Left renal pelvis (tissue), 4 donors: ENCODE measurements around the gene CNTRL. TPM values are rescaled to one million over a fixed set of nuclear protein-coding genes. Genes with fewer than 3 reads are reported as not detected.
A peak's percentile ranks its signal among the peaks of the same experiment; 100 is the strongest.
"Not testable (repeated sequence)": the region's sequence is repeated elsewhere in the genome, so short reads cannot be mapped to it uniquely, and the experiment has no call there.

Experiments
- DNase-seq, 4 donors: peaks; one replicate each; pipeline ENCODE4 v3.0.0-alpha.2; 2013; ENCODE audit warnings: low read depth in 4 of 4, low spot score in 3 of 4
- polyA plus RNA-seq, 4 donors: library from polyadenylated mRNA; unstranded; fragments of 120-200 nt; gene quantifications; one replicate each; pipeline ENCODE4 v1.2.1, GENCODE V29; 2013; ENCODE audit not compliant: insufficient read length in 4 of 4

Gene CNTRL, protein sequence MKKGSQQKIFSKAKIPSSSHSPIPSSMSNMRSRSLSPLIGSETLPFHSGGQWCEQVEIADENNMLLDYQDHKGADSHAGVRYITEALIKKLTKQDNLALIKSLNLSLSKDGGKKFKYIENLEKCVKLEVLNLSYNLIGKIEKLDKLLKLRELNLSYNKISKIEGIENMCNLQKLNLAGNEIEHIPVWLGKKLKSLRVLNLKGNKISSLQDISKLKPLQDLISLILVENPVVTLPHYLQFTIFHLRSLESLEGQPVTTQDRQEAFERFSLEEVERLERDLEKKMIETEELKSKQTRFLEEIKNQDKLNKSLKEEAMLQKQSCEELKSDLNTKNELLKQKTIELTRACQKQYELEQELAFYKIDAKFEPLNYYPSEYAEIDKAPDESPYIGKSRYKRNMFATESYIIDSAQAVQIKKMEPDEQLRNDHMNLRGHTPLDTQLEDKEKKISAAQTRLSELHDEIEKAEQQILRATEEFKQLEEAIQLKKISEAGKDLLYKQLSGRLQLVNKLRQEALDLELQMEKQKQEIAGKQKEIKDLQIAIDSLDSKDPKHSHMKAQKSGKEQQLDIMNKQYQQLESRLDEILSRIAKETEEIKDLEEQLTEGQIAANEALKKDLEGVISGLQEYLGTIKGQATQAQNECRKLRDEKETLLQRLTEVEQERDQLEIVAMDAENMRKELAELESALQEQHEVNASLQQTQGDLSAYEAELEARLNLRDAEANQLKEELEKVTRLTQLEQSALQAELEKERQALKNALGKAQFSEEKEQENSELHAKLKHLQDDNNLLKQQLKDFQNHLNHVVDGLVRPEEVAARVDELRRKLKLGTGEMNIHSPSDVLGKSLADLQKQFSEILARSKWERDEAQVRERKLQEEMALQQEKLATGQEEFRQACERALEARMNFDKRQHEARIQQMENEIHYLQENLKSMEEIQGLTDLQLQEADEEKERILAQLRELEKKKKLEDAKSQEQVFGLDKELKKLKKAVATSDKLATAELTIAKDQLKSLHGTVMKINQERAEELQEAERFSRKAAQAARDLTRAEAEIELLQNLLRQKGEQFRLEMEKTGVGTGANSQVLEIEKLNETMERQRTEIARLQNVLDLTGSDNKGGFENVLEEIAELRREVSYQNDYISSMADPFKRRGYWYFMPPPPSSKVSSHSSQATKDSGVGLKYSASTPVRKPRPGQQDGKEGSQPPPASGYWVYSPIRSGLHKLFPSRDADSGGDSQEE (N-terminal part only)
- polyA plus RNA-seq, result 10 to 100 TPM; 30.4 to 36.7 (median 32.7) TPM

DNA sequence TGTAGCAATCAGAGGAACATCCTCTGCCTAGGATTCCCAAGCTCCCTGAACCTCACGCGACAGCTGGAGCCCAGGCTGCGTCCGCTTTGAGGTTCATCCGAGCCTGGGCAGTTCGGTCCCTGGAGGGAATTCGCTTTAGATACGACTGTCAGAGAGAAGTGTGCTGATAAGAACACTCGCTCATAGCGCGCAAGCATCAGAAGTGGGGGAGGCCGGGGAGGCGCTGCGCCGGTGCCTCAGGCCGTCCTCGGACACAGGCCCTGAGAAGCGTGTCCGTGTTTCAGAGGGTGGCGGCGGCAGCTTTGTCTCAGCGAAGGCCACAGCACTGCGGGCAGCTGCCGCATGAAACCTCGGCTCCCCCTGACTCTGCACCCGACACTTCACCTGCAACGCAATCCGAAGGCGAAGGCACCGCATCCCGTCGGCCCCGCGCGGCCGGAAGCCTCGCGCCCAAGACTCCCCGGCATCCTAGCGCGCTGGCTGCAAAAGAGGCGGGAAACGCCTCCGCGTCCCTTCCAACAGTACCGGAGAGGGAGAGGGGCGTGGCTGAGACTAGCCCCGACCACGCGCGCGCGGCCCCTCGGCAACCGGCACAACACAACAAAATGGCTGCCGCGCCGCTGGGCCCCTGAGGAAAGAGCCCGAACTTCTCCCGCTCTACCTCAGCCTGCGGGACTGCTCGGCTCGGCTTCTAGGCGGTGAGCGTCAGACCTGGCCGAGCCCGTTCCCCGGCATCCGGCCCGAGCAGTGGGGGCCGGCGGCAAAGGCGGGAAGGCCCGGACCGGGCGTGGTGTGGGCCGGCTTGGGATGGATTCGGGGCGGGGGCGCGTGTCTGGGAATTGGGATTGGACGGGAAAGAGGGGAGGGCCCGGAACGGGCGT, at the start of gene CNTRL:
TSS of gene CNTRL (plus strand) at position 586 of the 881 bp plus-strand sequence. CDS start 13,372 bp downstream, outside the sequence.
- DNase-seq, result peak; percentile 78 to 87 (median 82)

DNA sequence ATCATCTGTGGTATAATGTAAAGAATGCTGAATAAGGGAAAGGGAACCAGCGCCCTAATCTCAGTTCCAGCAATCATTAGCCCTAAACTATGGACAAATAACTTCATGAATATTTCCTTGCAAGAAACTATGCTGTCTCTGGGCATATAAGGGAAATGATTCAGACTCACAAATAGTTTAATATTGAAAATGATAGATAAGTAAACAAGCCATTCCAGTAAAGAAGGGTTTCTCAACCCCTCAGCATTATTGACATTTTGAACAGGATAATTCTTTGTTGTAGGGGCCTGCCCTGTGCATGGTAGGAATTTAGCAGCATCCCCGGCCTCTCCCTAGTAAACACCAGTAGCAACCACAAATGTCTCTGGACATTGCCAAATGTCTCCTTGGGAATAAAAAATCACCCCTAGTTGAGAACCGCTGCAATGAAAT, 48.5 kb upstream of the CNTRL start:
- no peak for DNase-seq

DNA sequence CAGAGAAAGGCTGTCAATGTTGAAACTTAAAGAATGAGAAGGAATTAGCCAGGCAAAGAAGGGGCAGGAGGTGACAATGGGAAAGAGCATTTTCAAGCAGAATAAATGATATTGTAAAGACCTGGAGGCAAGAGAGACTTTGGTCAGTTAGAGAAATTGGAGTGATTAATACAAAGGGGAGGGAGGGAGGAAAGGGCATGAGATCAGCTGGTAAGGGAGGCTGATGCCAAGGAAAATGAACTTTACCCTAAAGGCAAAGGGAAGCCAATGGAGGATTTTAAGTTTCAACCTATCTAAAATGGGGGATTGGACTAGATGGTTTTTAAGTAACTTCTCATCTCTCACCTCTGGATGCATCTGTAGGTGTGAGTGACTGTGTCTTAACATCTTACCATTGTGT, 48.0 kb upstream of the CNTRL start:
- DNase-seq, result no peak

DNA sequence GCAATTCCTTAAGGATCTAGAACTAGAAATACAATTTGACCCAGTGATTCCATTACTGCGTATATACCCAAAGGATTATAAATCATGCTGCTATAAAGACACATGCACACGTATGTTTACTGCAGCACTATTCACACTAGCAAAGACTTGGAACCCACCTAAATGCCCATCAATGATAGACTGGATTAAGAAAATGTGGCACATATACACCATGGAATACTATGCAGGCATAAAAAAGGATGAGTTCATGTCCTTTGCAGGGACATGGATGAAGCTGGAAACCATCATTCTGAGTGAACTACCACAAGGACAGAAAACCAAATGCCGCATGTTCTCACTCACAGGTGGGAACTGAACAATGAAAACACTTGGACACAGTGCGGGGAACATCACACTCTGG, 46.5 kb upstream of the CNTRL start:
- not testable (repeated sequence) for DNase-seq

DNA sequence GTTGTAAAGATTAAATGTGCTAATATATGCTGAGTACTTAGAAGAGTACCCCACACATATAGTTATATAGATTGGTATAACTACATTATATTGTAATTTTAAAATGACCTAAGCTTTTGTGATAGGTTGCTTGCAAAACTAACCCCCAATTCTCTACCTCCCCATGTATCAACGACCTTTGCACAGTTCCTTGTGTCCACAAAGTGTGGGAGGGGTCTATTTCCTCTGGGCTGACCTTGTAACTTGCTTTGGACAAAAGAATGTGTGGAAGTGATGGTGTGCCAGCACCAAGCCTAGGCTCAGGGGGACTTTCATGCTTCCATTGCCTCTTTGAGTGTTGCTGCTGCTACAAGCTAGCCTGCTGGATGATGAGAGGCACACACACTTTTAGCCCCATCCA, 45.3 kb upstream of the CNTRL start:
- DNase-seq, result no peak

DNA sequence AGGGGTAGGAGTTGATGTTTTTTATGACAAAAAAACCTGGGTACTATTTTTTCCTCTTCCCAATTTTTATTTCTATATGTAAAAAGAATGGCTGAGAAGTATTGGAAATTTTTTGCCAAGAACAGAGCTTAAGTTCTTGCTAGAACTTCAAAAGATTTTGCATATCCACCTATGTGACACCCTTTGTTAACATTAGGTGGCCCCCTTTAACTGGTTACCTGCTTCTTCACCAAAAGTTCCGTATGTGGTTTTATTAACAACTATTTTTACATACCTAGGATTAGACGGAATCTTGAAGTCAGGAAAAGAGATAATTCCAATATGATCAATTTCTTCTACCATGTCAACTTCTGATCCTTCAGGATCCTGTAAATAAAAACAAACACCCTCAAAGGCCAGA, 40.2 kb upstream of the CNTRL start:
- DNase-seq, result no peak

DNA sequence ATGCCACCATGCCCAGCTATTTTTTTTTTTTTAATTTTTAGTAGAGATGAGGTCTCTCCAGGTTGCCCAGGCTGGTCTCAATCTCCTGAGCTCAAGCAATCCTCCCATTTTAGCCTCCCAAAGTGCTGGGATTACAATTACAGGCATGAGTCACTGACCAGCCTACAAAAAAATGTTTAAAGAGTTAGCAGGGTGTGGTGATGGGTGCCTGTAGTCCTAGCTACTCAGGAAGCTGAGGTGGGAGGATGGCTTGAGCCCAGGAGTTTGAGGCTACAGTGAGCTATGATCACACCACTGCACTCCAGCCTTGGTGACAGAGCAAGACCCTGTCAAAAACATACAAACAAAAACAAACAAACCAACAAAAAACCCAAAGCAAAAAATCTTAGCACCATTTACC, 39.0 kb upstream of the CNTRL start:
- not testable (repeated sequence) for DNase-seq

DNA sequence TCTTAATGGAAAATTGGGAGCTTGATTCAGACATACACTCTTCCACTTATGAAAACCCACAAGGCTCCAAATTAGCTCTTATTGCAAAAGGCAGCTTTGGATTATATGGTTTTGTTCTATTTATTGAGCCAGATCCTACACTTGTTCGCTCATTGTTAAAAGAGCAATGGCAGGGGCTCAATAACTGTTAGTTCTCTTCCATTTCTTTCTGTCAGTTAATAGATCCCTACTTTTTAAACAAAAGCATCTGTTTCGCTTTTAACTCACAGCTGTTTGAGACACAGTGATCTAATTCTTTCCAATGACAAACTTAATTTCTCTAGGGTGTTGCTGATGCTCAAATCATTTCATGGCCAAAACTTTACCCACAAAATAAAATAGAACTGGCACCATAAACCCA, 36.4 kb upstream of the CNTRL start:
- no peak for DNase-seq

DNA sequence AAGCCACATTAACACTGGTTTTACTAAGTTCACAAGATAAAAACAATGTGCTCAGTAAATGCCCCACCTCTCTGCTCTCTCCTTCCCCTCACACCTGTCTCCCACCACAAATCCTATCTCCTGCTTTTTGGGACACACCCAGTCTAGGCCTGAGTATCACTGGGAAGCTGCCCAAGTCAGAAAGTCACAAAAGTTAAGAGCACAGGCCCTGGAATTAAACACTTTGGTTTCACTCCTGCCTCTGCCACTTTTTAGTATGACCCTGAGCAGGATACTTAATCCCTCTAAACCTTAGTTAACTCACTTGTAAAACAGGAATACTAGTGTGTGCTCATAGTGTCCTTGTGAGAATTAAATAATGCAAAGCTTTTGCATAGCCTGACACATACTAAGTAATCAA, 36.0 kb upstream of the CNTRL start:
- DNase-seq, result no peak

DNA sequence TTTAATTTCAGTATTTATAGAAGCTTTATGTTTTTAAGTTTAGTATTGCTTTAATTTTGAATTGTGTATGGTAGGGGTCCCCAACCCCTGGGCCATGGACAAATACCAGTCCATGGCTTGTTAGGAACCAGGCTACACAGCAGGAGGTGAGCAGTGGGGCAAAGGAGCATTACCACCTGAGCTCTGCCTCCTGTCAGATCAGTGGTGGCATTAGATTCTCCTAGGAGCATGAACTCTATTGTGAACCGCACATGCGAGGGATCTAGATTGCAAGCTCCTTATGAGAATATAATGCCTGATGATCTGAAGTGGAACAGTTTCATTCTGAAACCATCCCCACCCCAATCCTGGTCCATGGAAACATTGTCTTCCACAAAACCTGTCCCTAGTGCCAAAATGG, 26.6 kb upstream of the CNTRL start:
- DNase-seq, result no peak

DNA sequence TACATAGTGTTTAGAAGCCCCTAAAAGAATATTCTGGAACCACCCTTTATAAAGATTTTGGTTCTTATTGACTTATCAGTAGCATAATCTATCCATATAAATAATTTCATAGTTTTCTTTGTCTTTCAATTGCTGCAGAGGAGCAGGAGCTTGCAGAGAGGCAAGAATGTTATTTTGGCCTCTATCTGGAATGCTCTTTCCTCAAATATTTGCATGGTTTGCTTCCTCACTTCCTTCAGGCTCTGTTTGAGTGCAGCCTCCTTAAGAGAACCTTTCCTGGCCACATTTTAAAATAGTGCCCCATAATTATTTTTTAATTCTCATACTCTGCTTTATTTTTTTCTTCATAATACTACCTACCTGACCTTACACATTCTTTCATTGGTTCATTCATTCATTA, 26.1 kb upstream of the CNTRL start:
- DNase-seq, result no peak

DNA sequence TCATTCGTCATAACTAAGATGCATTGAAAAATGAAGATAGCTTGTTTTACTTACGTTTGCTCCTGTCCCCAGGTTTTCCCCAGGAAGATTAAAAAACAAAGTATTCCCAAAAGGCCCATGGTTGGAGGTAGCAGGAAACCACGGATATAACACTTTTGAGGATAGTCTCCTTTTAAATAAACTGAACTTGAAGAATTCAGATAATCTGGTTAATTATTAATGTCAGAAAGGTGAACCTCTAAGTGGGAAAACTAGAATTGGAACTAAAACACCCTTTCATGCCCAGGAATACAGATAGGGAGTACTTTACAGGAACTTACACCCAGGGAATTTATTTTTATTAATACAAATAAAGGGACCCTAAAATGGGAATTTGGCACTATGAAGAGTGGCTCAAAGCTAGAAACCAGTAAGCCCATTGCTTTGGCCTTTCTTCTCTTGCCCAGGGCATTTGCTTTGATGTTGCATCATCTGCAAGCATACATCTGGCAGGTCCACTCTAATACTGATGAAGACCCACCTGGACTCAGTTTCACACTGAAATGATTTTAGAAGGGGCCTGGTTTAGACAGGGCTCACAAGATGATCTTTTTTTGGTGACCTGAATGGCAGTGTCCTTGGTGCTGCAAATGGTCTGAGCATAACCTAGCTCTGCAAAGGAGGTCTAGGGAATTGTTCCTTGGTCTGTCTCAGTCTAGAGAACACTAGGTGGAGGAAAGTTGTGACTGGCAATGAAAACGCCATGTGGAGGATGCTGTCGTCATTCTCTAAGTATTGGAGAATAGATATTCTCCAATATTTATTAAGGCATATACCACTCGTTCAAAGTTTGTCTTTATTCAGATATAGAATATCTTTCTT, 24.4 kb upstream of the CNTRL start, which contains the start of gene C5:
TSS of gene C5 (minus strand) at position 148 of the 861 bp plus-strand sequence. CDS start at position 119, 29 bp downstream.
- no peak for DNase-seq

DNA sequence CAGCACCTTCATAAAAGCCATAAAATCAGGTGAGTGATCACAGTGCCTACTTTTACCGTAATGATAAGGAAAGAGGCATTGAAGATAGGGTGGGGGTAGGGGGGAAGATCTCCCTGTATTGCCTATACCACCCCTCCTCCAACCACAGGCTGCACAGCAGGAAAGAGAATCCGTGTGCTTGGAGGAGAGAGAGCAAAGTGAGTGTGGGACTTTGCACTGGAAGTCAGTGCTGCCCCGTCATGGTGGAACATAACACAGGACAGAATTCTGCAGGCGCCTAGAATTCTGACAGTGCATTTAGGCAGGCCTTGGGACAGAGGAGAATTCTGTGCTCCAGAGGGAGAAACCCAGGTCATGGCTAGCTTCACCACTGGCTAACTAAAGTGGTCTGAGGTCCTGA, 21.2 kb upstream of the CNTRL start:
- DNase-seq, result no peak

DNA sequence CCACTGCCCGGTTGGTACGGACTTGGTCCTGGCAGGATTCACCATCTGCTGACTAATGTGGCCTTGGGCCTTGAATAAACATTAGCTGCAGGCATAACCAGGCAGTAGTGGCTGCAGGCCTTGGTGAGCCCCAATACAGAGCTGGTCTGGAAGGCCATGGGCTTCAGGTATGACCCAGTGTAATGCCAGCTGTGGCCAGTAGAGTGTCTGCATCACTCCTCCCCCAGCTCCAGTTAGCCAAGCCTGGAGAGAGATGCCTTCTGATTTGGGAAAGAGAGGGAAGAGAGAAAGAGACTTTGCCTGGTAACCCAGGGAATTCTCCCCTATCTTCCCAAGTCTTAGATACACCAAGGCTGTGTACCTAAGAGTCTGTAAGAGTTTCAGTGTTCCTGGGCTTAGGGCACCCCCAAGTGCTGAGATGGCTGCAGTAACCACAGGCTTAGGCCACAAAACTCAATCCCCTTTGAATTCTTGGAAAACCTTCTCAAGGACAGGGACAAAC, 19.1 kb upstream of the CNTRL start:
- no peak for DNase-seq

DNA sequence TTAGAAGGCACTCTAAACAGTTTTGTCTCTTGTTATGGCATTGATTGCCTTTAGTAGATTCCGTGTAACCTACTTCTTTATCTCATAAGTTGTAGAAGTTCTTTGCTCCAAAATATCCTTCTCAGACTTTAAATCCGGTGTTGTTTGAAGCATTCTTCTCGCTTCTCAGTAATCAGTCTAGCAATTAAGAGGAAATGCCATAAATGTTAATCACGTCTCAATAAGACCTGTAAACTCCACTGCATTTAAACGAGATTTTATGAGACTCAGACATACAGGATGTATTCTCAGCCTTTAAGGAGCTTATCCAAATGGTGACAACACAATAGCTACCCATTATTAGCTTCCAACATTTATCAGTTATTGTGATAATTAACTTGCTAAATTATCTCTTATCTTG, 16.9 kb upstream of the CNTRL start:
- DNase-seq, result no peak

DNA sequence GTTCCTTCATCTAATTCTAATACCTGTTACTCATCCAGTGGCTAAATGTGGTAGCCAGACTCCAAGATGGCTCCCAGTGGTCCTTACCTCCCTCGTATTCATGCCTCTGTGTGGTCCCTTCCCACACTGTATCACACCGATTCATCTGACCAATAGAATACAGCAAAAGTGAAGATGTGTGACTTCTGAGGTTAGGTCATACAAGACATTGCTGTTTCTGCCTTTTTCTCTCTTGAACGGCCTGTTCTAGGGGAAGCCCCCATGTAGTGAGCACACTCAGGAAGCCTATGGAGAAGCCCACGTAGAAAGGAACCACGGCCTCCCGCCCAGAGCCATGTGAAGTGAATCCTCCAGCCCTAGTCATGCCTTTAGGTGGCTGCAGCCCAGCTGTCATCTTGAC, 15.2 kb upstream of the CNTRL start:
- no peak for DNase-seq

DNA sequence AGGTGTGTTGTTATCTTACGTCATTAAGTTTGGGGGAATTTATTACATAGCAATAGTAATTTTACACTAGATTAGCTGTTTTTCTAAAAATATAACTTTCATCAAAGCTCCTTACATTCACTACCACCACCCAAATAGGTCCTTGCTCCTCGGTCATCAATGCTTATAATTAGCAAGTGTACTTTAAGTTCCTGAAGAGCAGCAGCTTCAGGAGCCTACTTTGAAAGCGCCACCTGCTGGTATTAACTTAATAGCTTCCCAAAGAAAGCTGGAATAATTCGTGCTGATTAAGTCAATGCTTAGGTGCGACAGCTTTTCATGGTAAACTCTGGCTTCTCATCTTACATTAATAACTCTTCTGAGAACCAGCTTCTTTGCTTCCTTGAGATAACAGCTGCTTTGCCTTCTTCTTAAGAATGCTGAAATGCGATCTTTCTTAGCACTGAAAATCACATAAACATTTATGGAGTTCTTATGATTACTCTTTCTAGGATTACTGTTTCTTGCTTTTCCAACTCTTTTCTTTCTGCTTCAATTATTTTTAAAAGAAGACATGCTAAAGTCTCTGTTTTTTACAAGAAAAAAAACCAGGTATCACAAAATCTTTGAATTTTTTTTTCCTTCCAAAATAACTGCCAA, 14.6 kb upstream of the CNTRL start:
- peak in 3 of 4 donors; percentile 48 to 64 (median 51) for DNase-seq

DNA sequence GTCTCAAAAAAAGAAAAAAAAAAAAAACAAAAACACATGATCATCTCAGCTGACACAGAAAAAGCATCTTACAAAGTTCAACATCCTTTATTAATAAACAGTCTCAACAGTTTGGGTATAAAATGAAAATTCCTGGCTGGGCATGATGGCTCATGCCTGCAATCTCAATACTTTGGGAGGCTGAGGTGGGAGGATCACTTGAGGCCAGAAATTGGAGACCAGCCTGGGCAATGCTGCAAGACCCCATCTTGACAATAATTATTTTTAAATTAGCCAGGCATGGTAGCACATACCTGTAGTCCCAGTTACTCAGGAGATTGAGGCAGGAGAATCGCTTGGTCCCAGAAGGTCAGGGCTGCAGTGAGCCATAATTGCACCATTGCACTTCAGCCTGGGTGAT, 7.9 kb upstream of the CNTRL start:
- no peak for DNase-seq
